ENCODE measurements around the gene TPP2.

Gene TPP2

DNA sequence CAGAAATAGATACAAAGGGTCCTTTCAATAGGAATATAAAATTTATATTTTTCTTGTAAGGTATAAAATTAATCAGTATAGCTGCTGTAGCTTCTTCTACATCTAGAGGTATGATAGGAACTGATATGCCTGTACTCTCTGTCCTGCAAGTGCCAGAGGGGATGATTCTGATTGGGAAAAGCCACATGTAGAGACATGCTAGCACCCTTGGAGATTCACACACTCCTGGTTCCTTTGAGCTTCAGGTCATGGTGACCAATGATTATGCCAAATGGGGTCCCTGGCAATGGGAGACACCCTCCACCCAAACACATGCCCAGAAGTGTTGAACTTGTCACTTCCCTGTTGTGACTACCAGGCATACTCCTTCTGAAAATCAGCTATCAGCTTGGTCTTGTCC is 112.8 kb downstream of the TPP2 start:
- Mint-ChIP-seq H3K9me3 (no peaks in the 10 kb centered on the region), H3K27me3 (no peaks in the 10 kb centered on the region), H3K36me3 (ENCODE audit: low read depth) (no peaks in the 10 kb centered on the region), H3K4me3 (no peak overlapping the region), H3K4me1 (ENCODE audit: low read depth) (no peaks in the 10 kb centered on the region), H3K27ac (no peak overlapping the region)
- intact Hi-C loops (cut with micrococcal nuclease), result no loop called here

GRCh38 chr13:102710261-102710679 is 113.5 kb downstream of the TPP2 start:
- Mint-ChIP-seq H3K27ac (no peak overlapping the region), H3K27me3 (no peaks in the 10 kb centered on the region), H3K4me3 (no peak overlapping the region), H3K4me1 (ENCODE audit: low read depth) (peaks cover 2% of the 10 kb centered on the region), H3K9me3 (no peaks in the 10 kb centered on the region), H3K36me3 (ENCODE audit: low read depth) (no peaks in the 10 kb centered on the region)
- intact Hi-C loops (cut with micrococcal nuclease), result no loop called here

DNA sequence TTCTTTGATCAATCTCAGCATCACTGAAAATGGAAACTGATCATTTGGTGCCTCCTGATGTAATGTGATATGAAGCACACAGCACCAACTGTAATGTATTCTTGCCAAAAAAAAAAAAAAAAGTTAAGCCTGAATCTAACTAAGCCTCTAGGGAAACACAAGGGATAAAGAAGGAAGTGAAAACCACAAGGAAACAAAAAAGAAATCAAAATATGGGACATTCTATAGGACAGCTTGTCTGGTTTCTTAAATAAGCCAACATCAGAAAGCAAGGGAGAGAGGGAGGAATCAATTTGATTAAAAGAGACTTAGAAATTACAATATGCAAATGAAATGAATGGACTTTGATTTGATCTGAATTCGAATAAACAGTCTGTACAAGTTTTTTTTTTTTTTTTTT is 118.7 kb downstream of the TPP2 start:
- intact Hi-C loops (cut with micrococcal nuclease), result no loop called here
- Mint-ChIP-seq H3K4me3 (no peak overlapping the region), H3K36me3 (ENCODE audit: low read depth) (no peaks in the 10 kb centered on the region), H3K9me3 (no peaks in the 10 kb centered on the region), H3K27ac (no peak overlapping the region), H3K27me3 (peaks cover 1% of the 10 kb centered on the region), H3K4me1 (ENCODE audit: low read depth) (peaks cover 6% of the 10 kb centered on the region)

GRCh38 chr13:102718746-102719145 is 122.0 kb downstream of the TPP2 start:
- intact Hi-C loops (cut with micrococcal nuclease), result no loop called here
- no peak overlapping the region for H3K27ac Mint-ChIP-seq
- H3K4me3 Mint-ChIP-seq, result no peak overlapping the region
- no peaks in the 10 kb centered on the region for H3K9me3 Mint-ChIP-seq
- peaks cover 6% of the 10 kb centered on the region for H3K4me1 Mint-ChIP-seq (ENCODE audit: low read depth)
- peaks cover 1% of the 10 kb centered on the region for H3K27me3 Mint-ChIP-seq
- H3K36me3 Mint-ChIP-seq (ENCODE audit: low read depth), result no peaks in the 10 kb centered on the region

DNA sequence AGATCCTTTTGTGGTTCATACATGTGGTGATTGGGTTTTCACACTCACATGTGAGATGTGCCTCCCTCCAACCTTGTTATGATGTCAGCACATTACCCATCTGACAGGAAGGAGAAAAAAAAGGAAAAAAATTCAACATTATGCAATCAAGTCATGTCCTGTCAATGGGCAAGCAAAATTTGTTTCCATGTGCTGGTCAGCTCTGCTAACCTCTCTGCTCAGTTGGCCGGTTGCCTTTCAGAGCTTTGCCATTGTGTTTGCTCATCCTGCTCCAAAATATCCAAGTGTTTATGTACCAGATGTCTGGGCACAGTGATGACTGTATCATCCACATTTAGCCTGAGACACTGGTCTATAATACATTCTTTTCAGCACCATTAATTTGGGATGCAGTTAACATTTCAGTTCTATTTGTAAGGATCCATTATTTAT is 125.0 kb downstream of the TPP2 start:
- Mint-ChIP-seq H3K27me3 (no peaks in the 10 kb centered on the region), H3K36me3 (ENCODE audit: low read depth) (no peaks in the 10 kb centered on the region), H3K27ac (no peak overlapping the region), H3K9me3 (no peaks in the 10 kb centered on the region), H3K4me3 (no peak overlapping the region), H3K4me1 (ENCODE audit: low read depth) (no peaks in the 10 kb centered on the region)
- intact Hi-C loops (cut with micrococcal nuclease), result no loop called here

DNA sequence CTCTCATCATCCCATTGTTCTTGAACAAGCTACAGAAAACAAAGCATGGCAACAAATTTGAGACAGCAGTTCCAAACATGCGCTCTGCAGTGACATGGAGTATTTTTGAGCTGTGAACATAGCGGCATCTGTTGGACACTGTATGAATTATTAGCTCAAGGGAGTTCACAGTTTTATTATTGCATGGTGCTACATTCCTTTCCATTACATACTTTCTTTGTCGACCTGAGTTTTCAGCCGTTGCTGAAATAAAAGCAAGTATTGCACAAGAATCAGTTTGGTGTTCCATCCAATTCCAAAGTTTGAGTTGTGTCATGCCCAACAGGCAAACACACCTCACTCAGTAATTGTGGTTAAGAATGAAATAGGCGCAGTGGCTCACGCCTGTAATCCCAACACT is 128.1 kb downstream of the TPP2 start:
- Mint-ChIP-seq H3K4me1 (ENCODE audit: low read depth) (peaks cover 6% of the 10 kb centered on the region), H3K27me3 (peaks cover 2% of the 10 kb centered on the region), H3K4me3 (no peak overlapping the region), H3K9me3 (no peaks in the 10 kb centered on the region), H3K27ac (no peak overlapping the region), H3K36me3 (ENCODE audit: low read depth) (no peaks in the 10 kb centered on the region)
- intact Hi-C loops (cut with micrococcal nuclease), result loop anchor here (2.0 kb wide), 1 partner anchor 144 kb away; no protein-coding TSS in a partner anchor

DNA sequence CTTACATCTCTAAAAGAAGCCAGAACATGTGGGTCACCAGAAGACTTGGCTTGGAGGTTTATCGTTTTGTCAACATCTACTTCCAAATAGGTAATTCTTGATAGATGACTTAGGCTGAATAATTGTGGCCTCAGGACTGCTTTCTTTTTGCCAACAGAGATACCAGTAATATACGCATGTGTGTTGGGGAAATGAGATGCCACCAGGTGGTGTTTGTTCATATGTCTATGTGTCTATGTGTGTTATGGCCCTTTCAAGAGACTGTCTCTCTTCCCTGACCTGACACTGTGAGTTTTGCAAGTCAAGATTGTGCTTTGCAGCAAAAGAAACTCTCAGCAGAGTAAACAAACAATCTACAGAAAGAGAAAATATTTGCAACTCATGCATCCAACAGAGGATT is 129.6 kb downstream of the TPP2 start:
- Mint-ChIP-seq H3K27me3 (peaks cover 2% of the 10 kb centered on the region), H3K4me3 (no peak overlapping the region), H3K4me1 (ENCODE audit: low read depth) (peaks cover 7% of the 10 kb centered on the region), H3K9me3 (no peaks in the 10 kb centered on the region), H3K27ac (no peak overlapping the region), H3K36me3 (ENCODE audit: low read depth) (no peaks in the 10 kb centered on the region)
- intact Hi-C loops (cut with micrococcal nuclease), result no loop called here
